Dendritic cell treated with granulocyte-macrophage colony-stimulating factor and Interleukin-4, amounts not matched to agents 40 ng/mL and 50 ng/mL, for 4 days (primary cell): ENCODE data around the gene KLK1.
"Not testable (repeated sequence)": the region's sequence is repeated elsewhere in the genome, so short reads cannot be mapped to it uniquely, and the experiment has no call there.

Source experiments
- H3K27ac Mint-ChIP-seq: one replicate; pipeline ENCODE4 v1.8.0; 2022; ENCODE audit warnings: mild to moderate bottlenecking, mixed read lengths
- H3K27me3 Mint-ChIP-seq: one replicate; pipeline ENCODE4 v1.8.0; 2022; ENCODE audit warnings: mild to moderate bottlenecking, mixed read lengths
- H3K36me3 Mint-ChIP-seq: one replicate; pipeline ENCODE4 v1.8.0; 2022; ENCODE audit warnings: low read depth, mixed read lengths
- H3K4me1 Mint-ChIP-seq: one replicate; pipeline ENCODE4 v1.8.0; 2022; ENCODE audit warnings: low read depth, mixed read lengths
- H3K4me3 Mint-ChIP-seq: one replicate; pipeline ENCODE4 v1.8.0; 2022; ENCODE audit warnings: mild to moderate bottlenecking, moderate library complexity, mixed read lengths
- H3K9me3 Mint-ChIP-seq: one replicate; pipeline ENCODE4 v1.8.0; 2022; ENCODE audit warnings: mixed read lengths
- intact Hi-C: fragments of 100-400 bp; cut with micrococcal nuclease; formaldehyde crosslinking; loops from one replicate; pipeline ENCODE4 v1.15.0; 2022

KLK1 gene

DNA sequence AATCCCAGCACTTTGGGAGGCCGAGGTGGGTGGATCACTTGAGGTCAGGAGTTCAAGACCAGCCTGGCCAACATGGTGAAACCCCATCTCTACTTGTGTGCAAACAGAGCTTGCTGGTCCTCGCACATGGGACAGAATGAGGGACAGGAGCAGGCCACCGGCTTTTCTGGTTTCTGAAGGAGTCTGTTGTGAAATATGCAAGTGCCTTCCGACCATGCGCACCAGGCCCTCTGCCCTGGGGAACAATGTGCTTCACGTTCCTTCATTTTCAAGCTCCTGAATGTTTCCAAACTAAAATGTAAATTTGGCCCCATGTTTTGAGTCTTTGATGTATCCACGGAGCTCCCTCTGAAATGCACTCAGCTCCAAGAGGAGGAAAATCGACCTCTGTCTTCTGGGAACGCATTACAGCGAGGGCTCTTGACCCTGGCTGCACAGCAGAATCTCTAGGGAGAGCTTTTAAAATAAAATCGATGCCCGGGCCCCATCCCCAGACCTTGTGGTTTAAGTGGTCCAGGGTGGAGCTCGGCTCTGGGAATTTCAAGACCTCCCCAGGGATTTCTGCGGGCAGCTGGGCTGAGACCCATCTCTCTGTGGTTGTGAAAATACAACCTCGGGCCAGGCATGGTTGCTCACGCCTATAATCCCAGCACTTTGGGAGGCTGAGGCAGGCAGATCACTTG is 42.7 kb downstream of the KLK1 start:
- Mint-ChIP-seq H3K9me3 (no peaks in the 10 kb centered on the region), H3K27ac (no peak overlapping the region), H3K36me3 (no peaks in the 10 kb centered on the region), H3K4me3 (no peak overlapping the region), H3K27me3 (peaks cover 75% of the 10 kb centered on the region), H3K4me1 (peaks cover 6% of the 10 kb centered on the region)
- intact Hi-C loops: no loop called here

DNA sequence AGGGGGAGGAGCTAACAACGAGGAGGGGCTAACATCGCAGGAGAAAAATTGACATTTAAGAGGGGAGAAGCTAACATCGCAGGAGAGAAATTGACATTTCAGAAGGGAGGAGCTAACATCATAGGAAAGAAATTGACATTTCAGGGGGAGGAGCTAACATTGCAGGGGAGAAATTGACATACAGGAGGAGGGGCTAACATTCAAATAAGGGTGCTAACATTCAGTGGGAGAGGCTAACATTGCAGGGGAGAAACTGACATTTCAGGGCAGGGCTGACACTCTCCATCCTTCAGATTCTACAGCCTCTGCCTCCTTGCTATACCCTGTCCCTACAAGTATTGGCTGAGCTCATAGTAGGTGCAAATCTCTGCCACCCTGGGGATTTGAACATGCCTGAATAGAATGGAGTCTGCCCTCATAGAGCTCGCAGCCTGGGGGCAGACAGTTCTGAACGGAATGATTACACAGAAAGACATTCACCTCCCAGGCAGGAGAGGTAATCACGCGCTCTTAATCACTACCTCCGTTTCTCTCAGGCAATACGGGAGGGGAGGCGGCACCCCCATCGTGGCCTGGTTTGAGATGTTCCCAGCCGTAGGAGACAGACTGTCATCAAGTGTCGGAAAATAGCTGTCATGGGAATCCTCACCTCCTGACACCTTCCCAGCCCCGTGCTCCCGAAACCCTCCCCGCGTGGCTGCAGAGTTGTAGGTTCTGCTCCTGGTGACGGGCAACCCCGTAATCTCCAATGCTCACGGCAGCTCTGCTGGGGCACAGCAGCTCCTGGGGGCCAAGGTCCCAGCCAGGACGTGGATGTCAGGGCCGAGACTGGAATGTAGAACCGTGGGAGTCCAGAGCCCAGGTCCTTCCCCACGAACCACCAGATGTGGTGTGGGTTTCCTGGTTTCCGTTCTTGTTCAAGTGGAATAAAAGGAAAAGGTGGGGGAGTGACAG is 43.8 kb downstream of the KLK1 start:
- peaks cover 76% of the 10 kb centered on the region for H3K27me3 Mint-ChIP-seq
- H3K9me3 Mint-ChIP-seq: no peaks in the 10 kb centered on the region
- H3K4me3 Mint-ChIP-seq: no peak overlapping the region
- H3K36me3 Mint-ChIP-seq: no peaks in the 10 kb centered on the region
- H3K4me1 Mint-ChIP-seq: peaks cover 6% of the 10 kb centered on the region
- intact Hi-C loops: no loop called here
- no peak overlapping the region for H3K27ac Mint-ChIP-seq

- Mint-ChIP-seq H3K36me3 (no peaks in the 10 kb centered on the region), H3K4me1 (peaks cover 6% of the 10 kb centered on the region), H3K27ac (no peak overlapping the region), H3K9me3 (no peaks in the 10 kb centered on the region), H3K27me3 (peaks cover 82% of the 10 kb centered on the region), H3K4me3 (no peak overlapping the region)
- intact Hi-C loops: no loop called here
Measured at GRCh38 chr19:50778906-50779430, 44.6 kb downstream of the KLK1 start.

DNA sequence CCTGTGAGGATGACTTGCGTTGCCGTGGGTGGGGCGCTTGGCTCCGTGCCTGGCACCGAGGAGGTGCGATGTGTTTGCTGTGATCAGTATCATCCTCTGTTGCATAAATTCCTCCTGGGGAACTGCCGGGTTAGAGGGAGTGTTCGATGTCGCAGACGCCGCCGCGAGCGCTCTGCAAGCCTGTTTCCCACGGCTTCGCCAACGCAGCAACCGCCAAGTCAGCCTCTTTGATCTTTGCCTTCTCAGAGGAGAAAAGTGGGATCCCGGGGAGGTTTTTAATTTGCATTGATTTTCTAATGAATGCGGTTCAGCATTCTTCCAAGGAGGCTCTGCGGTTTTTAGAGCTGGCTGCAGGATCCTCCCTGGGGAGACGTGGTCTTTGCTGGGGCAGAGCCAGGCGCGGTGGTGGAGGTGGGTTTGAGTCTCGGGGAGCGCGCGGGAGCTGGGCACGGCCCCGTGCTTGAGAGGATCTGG is 45.7 kb downstream of the KLK1 start:
- H3K27me3 Mint-ChIP-seq: peaks cover 80% of the 10 kb centered on the region
- peaks cover 6% of the 10 kb centered on the region for H3K4me1 Mint-ChIP-seq
- no peak overlapping the region for H3K27ac Mint-ChIP-seq
- intact Hi-C loops: no loop called here
- no peak overlapping the region for H3K4me3 Mint-ChIP-seq
- H3K36me3 Mint-ChIP-seq: no peaks in the 10 kb centered on the region
- H3K9me3 Mint-ChIP-seq: no peaks in the 10 kb centered on the region

DNA sequence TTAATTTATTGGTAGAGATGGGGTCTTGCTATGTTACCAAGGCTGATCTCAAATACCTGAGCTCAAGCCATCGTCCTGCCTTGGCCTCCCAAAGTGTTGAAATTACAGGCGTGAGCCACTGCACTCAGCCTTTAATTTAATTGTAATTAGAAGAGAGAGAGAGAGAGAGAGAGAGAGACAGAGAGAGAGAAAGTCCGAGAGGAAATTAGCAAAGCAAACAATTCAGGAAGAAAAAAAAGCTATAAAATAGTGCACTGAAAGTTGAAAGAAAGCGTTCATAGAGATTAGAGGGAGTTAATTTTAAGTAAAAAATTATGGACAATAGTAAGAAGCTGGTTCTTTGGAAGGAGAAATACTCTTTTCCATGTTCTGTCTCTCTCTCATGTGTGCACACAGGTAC is 46.3 kb downstream of the KLK1 start:
- peaks cover 6% of the 10 kb centered on the region for H3K4me1 Mint-ChIP-seq
- no peak overlapping the region for H3K4me3 Mint-ChIP-seq
- intact Hi-C loops: no loop called here
- H3K27me3 Mint-ChIP-seq: peaks cover 75% of the 10 kb centered on the region
- no peak overlapping the region for H3K27ac Mint-ChIP-seq
- no peaks in the 10 kb centered on the region for H3K9me3 Mint-ChIP-seq
- H3K36me3 Mint-ChIP-seq: no peaks in the 10 kb centered on the region

- Mint-ChIP-seq H3K36me3 (no peaks in the 10 kb centered on the region), H3K4me3 (no peak overlapping the region), H3K4me1 (peaks cover 6% of the 10 kb centered on the region), H3K27me3 (peaks cover 64% of the 10 kb centered on the region), H3K27ac (no peak overlapping the region), H3K9me3 (no peaks in the 10 kb centered on the region)
- intact Hi-C loops: no loop called here
Measured at GRCh38 chr19:50776131-50776530, 47.5 kb downstream of the KLK1 start.

DNA sequence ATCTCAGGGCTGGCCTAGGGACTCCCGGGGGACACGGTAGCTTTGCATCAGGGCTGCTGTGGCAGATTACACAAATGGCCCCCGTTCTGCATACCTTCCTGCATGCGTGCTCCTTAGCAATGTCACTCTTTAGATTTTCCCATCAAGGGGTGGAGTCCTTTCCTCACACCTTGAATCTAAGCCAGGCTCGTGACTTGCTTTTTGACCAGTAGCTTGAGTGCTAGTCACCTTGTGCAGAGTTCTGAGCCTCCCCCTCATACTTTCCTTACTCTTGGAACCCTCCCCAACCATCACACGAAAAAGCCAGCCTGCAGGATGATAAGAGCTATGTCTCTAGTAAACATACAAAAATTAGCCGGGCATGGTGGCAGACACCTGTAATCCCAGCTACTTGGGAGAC is 50.1 kb downstream of the KLK1 start:
- H3K9me3 Mint-ChIP-seq, intact Hi-C loops, H3K4me3 Mint-ChIP-seq, H3K4me1 Mint-ChIP-seq, H3K27ac Mint-ChIP-seq, H3K36me3 Mint-ChIP-seq: not testable (repeated sequence)
- H3K27me3 Mint-ChIP-seq: peaks cover 38% of the 10 kb centered on the region

DNA sequence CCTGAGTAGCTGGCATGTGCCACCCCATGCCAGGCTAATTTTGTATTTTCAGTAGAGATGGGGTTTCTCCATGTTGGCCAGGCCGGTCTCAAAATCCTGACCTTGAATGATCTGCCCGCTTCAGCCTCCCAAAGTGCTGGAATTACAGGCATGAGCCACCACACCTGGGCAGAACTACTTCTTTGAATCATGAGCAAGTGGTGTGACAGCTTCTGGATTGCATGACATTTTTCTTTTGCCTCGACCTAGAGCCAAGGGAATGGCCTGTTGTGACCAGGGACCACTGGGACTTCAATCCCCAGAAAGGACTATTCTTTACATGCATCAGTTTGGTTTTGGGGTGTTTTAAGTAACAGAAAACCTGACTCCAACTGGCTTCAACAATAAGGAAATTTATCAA is 50.7 kb downstream of the KLK1 start:
- H3K27ac Mint-ChIP-seq, H3K36me3 Mint-ChIP-seq, H3K4me1 Mint-ChIP-seq, H3K4me3 Mint-ChIP-seq, intact Hi-C loops, H3K9me3 Mint-ChIP-seq: not testable (repeated sequence)
- peaks cover 32% of the 10 kb centered on the region for H3K27me3 Mint-ChIP-seq

GRCh38 chr19:50772476-50772875 is 51.1 kb downstream of the KLK1 start:
- no peak overlapping the region for H3K27ac Mint-ChIP-seq
- H3K4me3 Mint-ChIP-seq: no peak overlapping the region
- peaks cover 28% of the 10 kb centered on the region for H3K27me3 Mint-ChIP-seq
- no peaks in the 10 kb centered on the region for H3K4me1 Mint-ChIP-seq
- no peaks in the 10 kb centered on the region for H3K36me3 Mint-ChIP-seq
- H3K9me3 Mint-ChIP-seq: no peaks in the 10 kb centered on the region
- intact Hi-C loops: no loop called here

GRCh38 chr19:50770888-50771287 is 52.7 kb downstream of the KLK1 start:
- Mint-ChIP-seq H3K9me3 (no peaks in the 10 kb centered on the region), H3K36me3 (no peaks in the 10 kb centered on the region), H3K27me3 (peaks cover 16% of the 10 kb centered on the region), H3K4me3 (no peak overlapping the region), H3K4me1 (no peaks in the 10 kb centered on the region), H3K27ac (no peak overlapping the region)
- intact Hi-C loops: no loop called here

- H3K4me1 Mint-ChIP-seq, intact Hi-C loops, H3K4me3 Mint-ChIP-seq, H3K27ac Mint-ChIP-seq, H3K36me3 Mint-ChIP-seq, H3K9me3 Mint-ChIP-seq: not testable (repeated sequence)
- peaks cover 14% of the 10 kb centered on the region for H3K27me3 Mint-ChIP-seq
Measured at GRCh38 chr19:50770164-50770563, 53.4 kb downstream of the KLK1 start, which contains the start of gene GPR32. GPR32 (plus strand) TSS chr19:50770464; CDS start chr19:50770601, 137 bp downstream.
